Activated T-cell treated with anti-CD3 and anti-CD28 coated beads, Interleukin-2, amount 50 U/mL, for 48 hours (primary cell): ENCODE measurements around the gene ZNF814.
"Not testable (repeated sequence)": the region's sequence is repeated elsewhere in the genome, so short reads cannot be mapped to it uniquely, and the experiment has no call there.

Source experiments
- DNase-seq, 2 experiments: peaks; one replicate each; pipeline ENCODE4 v3.0.0-alpha.2; 2020

Gene ZNF814

GRCh38 chr19:57854117-57854516 is 34.7 kb downstream of the ZNF814 start:
- not testable (repeated sequence) for DNase-seq

- DNase-seq: not testable (repeated sequence)
These were observed 36.8 kb downstream of the ZNF814 start for GRCh38 chr19:57851812-57852603.

- DNase-seq: peak; percentile 27 to 28
These were observed 38.3 kb downstream of the ZNF814 start for GRCh38 chr19:57850553-57851017.

GRCh38 chr19:57849666-57850473 is 39.0 kb downstream of the ZNF814 start, which contains the start of gene ZNF587:
ZNF587 (plus strand) TSS chr19:57849859; CDS start chr19:57850039, 180 bp downstream.
- peak; percentile 80 to 83 for DNase-seq

- not testable (repeated sequence) for DNase-seq
These were observed 39.6 kb downstream of the ZNF814 start for GRCh38 chr19:57849162-57849665.

GRCh38 chr19:57847164-57847563 is 41.7 kb downstream of the ZNF814 start:
- not testable (repeated sequence) for DNase-seq

- DNase-seq: no peak
These were observed 47.6 kb downstream of the ZNF814 start for GRCh38 chr19:57841122-57841763.

- not testable (repeated sequence) for DNase-seq
These were observed 50.1 kb downstream of the ZNF814 start for GRCh38 chr19:57838622-57839191.

GRCh38 chr19:57836991-57837390 is 51.8 kb downstream of the ZNF814 start:
- not testable (repeated sequence) for DNase-seq

- peak; percentile 55 to 62 for DNase-seq
These were observed 58.7 kb downstream of the ZNF814 start, which contains the start of gene ZNF587B for GRCh38 chr19:57830071-57830602. ZNF587B (plus strand) TSS chr19:57830299; CDS start chr19:57830529, 230 bp downstream.

- DNase-seq: no peak
These were observed 59.5 kb downstream of the ZNF814 start for GRCh38 chr19:57829316-57829715.

GRCh38 chr19:57825511-57825910 is 63.3 kb downstream of the ZNF814 start:
- DNase-seq: no peak

GRCh38 chr19:57823608-57824007 is 65.2 kb downstream of the ZNF814 start:
- not testable (repeated sequence) for DNase-seq

- not testable (repeated sequence) for DNase-seq
These were observed 65.7 kb downstream of the ZNF814 start for GRCh38 chr19:57823155-57823554.

- not testable (repeated sequence) for DNase-seq
These were observed 67.3 kb downstream of the ZNF814 start for GRCh38 chr19:57821501-57821900.

- not testable (repeated sequence) for DNase-seq
These were observed 67.7 kb downstream of the ZNF814 start for GRCh38 chr19:57821095-57821494.

- DNase-seq: no peak
These were observed 68.2 kb downstream of the ZNF814 start for GRCh38 chr19:57820599-57820998.

- DNase-seq: peak; percentile 79 to 82
These were observed 69.2 kb downstream of the ZNF814 start for GRCh38 chr19:57819475-57820148.

GRCh38 chr19:57818378-57818777 is 70.5 kb downstream of the ZNF814 start:
- DNase-seq: no peak

- DNase-seq: no peak
These were observed 70.9 kb downstream of the ZNF814 start for GRCh38 chr19:57817976-57818375.

- DNase-seq: no peak
These were observed 72.2 kb downstream of the ZNF814 start for GRCh38 chr19:57816652-57817051.
